HG02759 (cell line): ENCODE measurements around the gene C20orf173.
A peak's percentile ranks its signal among the peaks of the same experiment; 100 is the strongest.
"Not testable (repeated sequence)": the region's sequence is repeated elsewhere in the genome, so short reads cannot be mapped to it uniquely, and the experiment has no call there.

ENCODE experiments used
- ATAC-seq: cut with Tn5 transposase; IDR thresholded peaks from one replicate; pipeline ENCODE4 v1.9.1; 2021; ENCODE audit warnings: mild to moderate bottlenecking, moderate library complexity; ENCODE audit not compliant: unreplicated experiment

C20orf173 gene

GRCh38 chr20:35547329-35547728 is 17.9 kb upstream of the C20orf173 start:
- ATAC-seq = no peak

GRCh38 chr20:35546127-35546526 is 16.7 kb upstream of the C20orf173 start:
- ATAC-seq = no peak

- ATAC-seq = not testable (repeated sequence)
These were observed 15.5 kb upstream of the C20orf173 start for GRCh38 chr20:35544941-35545340.

GRCh38 chr20:35544436-35544835 is 15.0 kb upstream of the C20orf173 start:
- no peak for ATAC-seq

- no peak for ATAC-seq
These were observed 13.5 kb upstream of the C20orf173 start for GRCh38 chr20:35542990-35543389.

GRCh38 chr20:35541783-35542662 is 12.6 kb upstream of the C20orf173 start, which contains the start of gene ERGIC3:
Gene ERGIC3, plus strand, starts transcription at chr20:35542078. Its CDS starts 20 bp downstream, at chr20:35542098.
- ATAC-seq = peak; percentile 95

- ATAC-seq = no peak
These were observed 11.8 kb upstream of the C20orf173 start for GRCh38 chr20:35541118-35541782.

GRCh38 chr20:35539756-35540212 is 10.3 kb upstream of the C20orf173 start:
- ATAC-seq = peak; percentile 49

- no peak for ATAC-seq
These were observed 2.2 kb downstream of the C20orf173 start for GRCh38 chr20:35527122-35527769.

- ATAC-seq = no peak
These were observed 3.8 kb downstream of the C20orf173 start for GRCh38 chr20:35525639-35526038.

- ATAC-seq = no peak
These were observed 6.1 kb downstream of the C20orf173 start for GRCh38 chr20:35523298-35523888.

- no peak for ATAC-seq
These were observed 10.5 kb downstream of the C20orf173 start for GRCh38 chr20:35518955-35519354.

- ATAC-seq = not testable (repeated sequence)
These were observed 11.7 kb downstream of the C20orf173 start for GRCh38 chr20:35517767-35518166.

GRCh38 chr20:35517125-35517524 is 12.3 kb downstream of the C20orf173 start:
- no peak for ATAC-seq

- ATAC-seq = no peak
These were observed 13.4 kb downstream of the C20orf173 start for GRCh38 chr20:35515949-35516645.

- no peak for ATAC-seq
These were observed 14.1 kb downstream of the C20orf173 start for GRCh38 chr20:35515341-35515740.

- no peak for ATAC-seq
These were observed 15.0 kb downstream of the C20orf173 start for GRCh38 chr20:35514371-35514932.

GRCh38 chr20:35511814-35512420 is 17.5 kb downstream of the C20orf173 start:
- no peak for ATAC-seq

GRCh38 chr20:35510951-35511735 is 18.3 kb downstream of the C20orf173 start:
- no peak for ATAC-seq
